ENCODE data around the gene BMP7. TPM values are rescaled to one million over a fixed set of nuclear protein-coding genes. Genes with fewer than 3 reads are reported as not detected.

Gene BMP7
- total and polyA plus RNA-seq, 9 donors, result 0.07 to 19.4 (median 0.83) TPM

GRCh38 chr20:57251344-57251743 is 15.1 kb downstream of the BMP7 start:
- no peak for DNase-seq
- Histone ChIP-seq H3K9me3 (no peaks in the 10 kb centered on the region), H3K4me1 (ENCODE audit: insufficient read depth) (no peaks in the 10 kb centered on the region), H3K27me3 (no peaks in the 10 kb centered on the region), H3K4me3 (no peak overlapping the region), H3K27ac (no peak overlapping the region), H3K36me3 (no peaks in the 10 kb centered on the region)
- intact Hi-C loops (cut with DNase I), result no loop called here
- WGBS, 3 donors, result 60 to 63% (median 60%) methylated on average over 7 of the region's 7 CpGs
- TF ChIP-seq POLR2A (IDR thresholded peaks at IDR 0.05) (no peak), EP300 (IDR thresholded peaks at IDR 0.05) (no peak), CTCF (IDR thresholded peaks at IDR 0.05) (no peak)

- Histone ChIP-seq H3K36me3 (no peaks in the 10 kb centered on the region), H3K27ac (no peak overlapping the region), H3K4me3 (no peak overlapping the region), H3K27me3 (no peaks in the 10 kb centered on the region), H3K4me1 (ENCODE audit: insufficient read depth) (no peaks in the 10 kb centered on the region), H3K9me3 (no peaks in the 10 kb centered on the region)
- intact Hi-C loops (cut with DNase I), result no loop called here
- DNase-seq, result no peak
- TF ChIP-seq CTCF (IDR thresholded peaks at IDR 0.05) (no peak), EP300 (IDR thresholded peaks at IDR 0.05) (no peak), POLR2A (IDR thresholded peaks at IDR 0.05) (no peak)
- 49 to 60% (median 57%) methylated on average over 15 of the region's 15 CpGs for WGBS, 3 donors
These were observed 15.7 kb downstream of the BMP7 start for GRCh38 chr20:57250607-57251343.

- Histone ChIP-seq H3K27me3 (no peaks in the 10 kb centered on the region), H3K27ac (no peak overlapping the region), H3K9me3 (no peaks in the 10 kb centered on the region), H3K4me3 (no peak overlapping the region), H3K4me1 (ENCODE audit: insufficient read depth) (no peaks in the 10 kb centered on the region), H3K36me3 (no peaks in the 10 kb centered on the region)
- no peak for TF ChIP-seq CTCF (IDR thresholded peaks at IDR 0.05)
- no peak for TF ChIP-seq POLR2A (IDR thresholded peaks at IDR 0.05)
- no peak for TF ChIP-seq EP300 (IDR thresholded peaks at IDR 0.05)
- DNase-seq, result no peak
- 88 to 93% (median 93%) methylated on average over 3 of the region's 3 CpGs for WGBS, 3 donors
- intact Hi-C loops (cut with DNase I), result no loop called here
These were observed 16.7 kb downstream of the BMP7 start for GRCh38 chr20:57249772-57250171.

- H3K36me3 ChIP-seq, result no peaks in the 10 kb centered on the region
- WGBS, 3 donors, result 82 to 89% (median 88%) methylated on average over 5 of the region's 5 CpGs
- no peaks in the 10 kb centered on the region for H3K4me1 ChIP-seq (ENCODE audit: insufficient read depth)
- TF ChIP-seq POLR2A (IDR thresholded peaks at IDR 0.05), result no peak
- TF ChIP-seq EP300 (IDR thresholded peaks at IDR 0.05), result no peak
- TF ChIP-seq CTCF (IDR thresholded peaks at IDR 0.05), result no peak
- no peaks in the 10 kb centered on the region for H3K27me3 ChIP-seq
- intact Hi-C loops (cut with DNase I), result no loop called here
- H3K27ac ChIP-seq, result no peak overlapping the region
- H3K4me3 ChIP-seq, result no peak overlapping the region
- no peak for DNase-seq
- no peaks in the 10 kb centered on the region for H3K9me3 ChIP-seq
These were observed 17.4 kb downstream of the BMP7 start for GRCh38 chr20:57249073-57249472.
